OCI-LY7 (cell line): ENCODE data around the gene UBR2.

Experiments used
- CTCF ChIP-seq: fragments of 200-600 bp; sonication (generic); conservative IDR thresholded peaks from 2 replicates; pipeline ENCODE4 v1.5.1; 2014; ENCODE audit warnings: mild to moderate bottlenecking, antibody characterized with exemption, low read length, moderate library complexity, mixed read lengths
- EZH2phosphoT487 ChIP-seq: fragments of 200-600 bp; sonication (generic); IDR thresholded peaks from 2 replicates; pipeline ENCODE4 v1.6.1; 2018; ENCODE audit warnings: low read depth, borderline replicate concordance, mild to moderate bottlenecking, mixed run types, antibody characterized with exemption, low read length, moderate library complexity, mixed read lengths

GRCh38 chr6:42724825-42725224 lies 161.0 kb downstream of the UBR2 start:
- TF ChIP-seq CTCF (no peak), EZH2phosphoT487 (no peak)
